ENCODE results near the gene TEX51.

The TEX51 gene

DNA sequence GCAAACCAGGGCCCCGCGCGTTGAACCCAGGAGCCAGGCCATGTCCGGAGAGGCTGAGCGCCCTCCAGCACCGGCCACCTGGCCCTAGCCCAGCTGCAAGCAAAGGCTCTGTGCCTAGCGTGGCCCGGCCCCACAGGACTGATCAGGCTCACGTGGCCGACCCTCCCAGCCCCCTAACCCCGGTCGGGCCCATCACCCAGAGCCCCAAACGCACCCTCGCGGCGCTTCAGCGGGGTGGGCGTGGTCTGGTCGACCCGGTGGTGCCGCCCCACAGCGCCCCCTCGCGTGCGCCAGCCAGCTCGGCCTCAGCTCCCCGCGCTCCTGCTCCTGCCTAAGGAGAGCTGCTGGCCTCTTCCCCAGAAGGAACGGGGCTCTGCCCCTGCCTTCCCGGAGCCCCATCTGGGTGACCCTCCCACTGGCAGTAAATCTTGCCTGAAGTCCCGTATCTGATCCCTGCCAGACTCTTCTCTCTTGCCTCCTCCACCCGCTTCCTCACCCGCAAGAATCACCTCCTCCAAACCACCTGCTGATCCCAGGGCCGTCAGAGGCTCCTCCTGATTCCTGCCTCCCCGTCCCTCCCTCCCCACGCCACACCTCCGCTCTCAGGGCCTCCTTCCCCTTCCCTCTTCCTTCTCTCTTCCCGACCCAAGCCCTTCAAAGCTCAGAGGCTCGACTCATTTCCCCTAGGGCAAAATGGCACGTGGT is 12.3 kb upstream of the TEX51 start:
- TF ChIP-seq, protein P1, sequence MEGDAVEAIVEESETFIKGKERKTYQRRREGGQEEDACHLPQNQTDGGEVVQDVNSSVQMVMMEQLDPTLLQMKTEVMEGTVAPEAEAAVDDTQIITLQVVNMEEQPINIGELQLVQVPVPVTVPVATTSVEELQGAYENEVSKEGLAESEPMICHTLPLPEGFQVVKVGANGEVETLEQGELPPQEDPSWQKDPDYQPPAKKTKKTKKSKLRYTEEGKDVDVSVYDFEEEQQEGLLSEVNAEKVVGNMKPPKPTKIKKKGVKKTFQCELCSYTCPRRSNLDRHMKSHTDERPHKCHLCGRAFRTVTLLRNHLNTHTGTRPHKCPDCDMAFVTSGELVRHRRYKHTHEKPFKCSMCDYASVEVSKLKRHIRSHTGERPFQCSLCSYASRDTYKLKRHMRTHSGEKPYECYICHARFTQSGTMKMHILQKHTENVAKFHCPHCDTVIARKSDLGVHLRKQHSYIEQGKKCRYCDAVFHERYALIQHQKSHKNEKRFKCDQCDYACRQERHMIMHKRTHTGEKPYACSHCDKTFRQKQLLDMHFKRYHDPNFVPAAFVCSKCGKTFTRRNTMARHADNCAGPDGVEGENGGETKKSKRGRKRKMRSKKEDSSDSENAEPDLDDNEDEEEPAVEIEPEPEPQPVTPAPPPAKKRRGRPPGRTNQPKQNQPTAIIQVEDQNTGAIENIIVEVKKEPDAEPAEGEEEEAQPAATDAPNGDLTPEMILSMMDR (IDR thresholded peaks at IDR 0.05), result no peak
- H3K27ac ChIP-seq, result no peak overlapping the region
- peak overlapping the region; percentile 53 for H3K4me3 ChIP-seq
- peak; percentile 50 for DNase-seq (ENCODE audit: low spot score)

DNA sequence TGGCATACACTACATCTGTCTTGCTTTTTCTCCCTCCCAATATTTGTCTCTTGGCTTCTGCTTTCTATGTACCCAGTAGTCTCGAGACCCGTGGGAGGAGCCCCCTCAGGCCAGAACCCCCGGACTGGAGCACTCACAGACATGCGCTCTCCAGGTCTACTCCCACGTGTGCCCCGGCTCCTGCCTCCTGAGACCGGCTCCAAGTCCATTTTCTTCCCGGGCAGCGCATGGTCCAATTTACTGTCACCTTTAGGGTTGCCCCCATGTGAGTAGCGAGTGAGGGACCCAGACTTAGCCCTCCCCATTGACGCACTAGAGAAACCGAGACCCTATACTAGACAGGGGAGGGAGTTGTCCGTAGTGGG is 11.8 kb upstream of the TEX51 start:
- TF ChIP-seq, protein P1 (IDR thresholded peaks at IDR 0.05), result no peak
- no peak for DNase-seq (ENCODE audit: low spot score)
- Histone ChIP-seq H3K4me3 (peak overlapping the region; percentile 53), H3K27ac (no peak overlapping the region)

DNA sequence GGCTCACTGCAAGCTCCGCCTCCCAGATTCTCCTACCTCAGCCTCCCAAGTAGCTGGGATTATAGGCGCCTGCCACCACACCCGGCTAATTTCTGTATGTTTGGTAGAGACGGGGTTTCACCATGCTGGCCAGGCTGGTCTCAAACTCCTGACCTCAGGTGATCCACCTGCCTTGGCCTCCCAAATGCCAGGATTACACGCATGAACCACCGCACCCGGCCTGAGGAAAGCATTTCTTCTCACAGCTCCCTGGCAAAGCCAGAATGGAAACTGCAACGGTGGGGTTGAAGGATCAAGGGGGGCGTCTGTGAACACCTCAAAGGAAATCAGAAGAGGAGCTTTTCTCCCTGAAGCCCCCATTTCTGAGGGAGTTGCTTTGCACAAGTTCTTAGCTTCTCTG is 11.2 kb upstream of the TEX51 start:
- Histone ChIP-seq H3K27ac (no peak overlapping the region), H3K4me3 (no peak overlapping the region)
- DNase-seq (ENCODE audit: low spot score), result peak; percentile 36
- TF ChIP-seq, protein P1 (IDR thresholded peaks at IDR 0.05), result no peak

DNA sequence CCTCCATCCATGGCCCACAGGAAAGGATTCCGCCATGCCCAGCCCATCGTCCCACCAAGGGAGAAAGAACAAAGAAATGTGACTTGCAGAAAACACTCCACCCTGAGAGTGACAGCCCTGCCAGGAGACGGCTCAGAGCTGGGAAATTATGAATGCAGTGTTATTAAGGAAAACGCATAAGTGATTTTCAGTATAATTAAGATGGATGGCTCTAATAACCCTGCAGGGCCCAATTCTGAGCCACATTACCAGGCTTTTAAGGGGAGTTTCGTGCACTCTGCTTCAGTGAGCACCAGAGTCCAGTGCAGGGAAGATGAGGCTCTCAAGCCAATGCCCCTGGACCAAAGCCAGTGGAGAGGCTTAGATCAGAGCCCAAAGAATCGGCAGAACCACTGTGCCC is 10.6 kb upstream of the TEX51 start:
- DNase-seq (ENCODE audit: low spot score), result peak; percentile 31

DNA sequence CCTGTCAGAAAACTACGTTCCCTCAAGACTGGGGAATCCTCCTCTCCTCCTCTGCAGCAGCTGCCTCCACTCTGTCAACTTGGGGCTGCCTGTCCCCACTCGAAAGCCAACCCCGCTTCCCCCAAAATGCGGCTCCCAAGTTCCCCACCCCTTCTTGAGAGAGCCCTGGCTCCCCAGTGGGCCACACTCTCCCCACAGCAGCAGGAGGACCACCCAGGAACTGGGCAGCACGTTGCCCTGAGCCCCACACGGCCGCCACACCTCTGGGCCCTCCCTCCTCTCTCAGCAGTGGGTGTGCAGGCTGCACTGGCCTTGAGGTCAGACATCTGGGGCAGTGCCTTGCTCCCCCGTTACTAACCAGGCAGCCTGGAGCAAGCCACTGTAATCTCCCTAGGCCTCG is 9.6 kb upstream of the TEX51 start:
- TF ChIP-seq, protein P1 (IDR thresholded peaks at IDR 0.05), result no peak
- Histone ChIP-seq H3K4me3 (no peak overlapping the region), H3K27ac (no peak overlapping the region)
- DNase-seq (ENCODE audit: low spot score), result peak; percentile 56

More for the DNA sequence above, 10.6 kb upstream of the TEX51 start:
- Histone ChIP-seq H3K27ac (no peak overlapping the region), H3K4me3 (no peak overlapping the region)
- TF ChIP-seq, protein P1 (IDR thresholded peaks at IDR 0.05), result no peak

- Histone ChIP-seq H3K27ac (no peak overlapping the region), H3K4me3 (no peak overlapping the region)
- TF ChIP-seq, protein P1 (IDR thresholded peaks at IDR 0.05), result no peak
- peak; percentile 26 for DNase-seq (ENCODE audit: low spot score)
These were observed 9.1 kb upstream of the TEX51 start for GRCh38 chr2:126889496-126890135.

GRCh38 chr2:126890136-126890510 is 8.6 kb upstream of the TEX51 start:
- DNase-seq (ENCODE audit: low spot score), result peak; percentile 31

More at GRCh38 chr2:126890136-126890510, 8.6 kb upstream of the TEX51 start:
- Histone ChIP-seq H3K4me3 (no peak overlapping the region), H3K27ac (no peak overlapping the region)
- TF ChIP-seq, protein P1 (IDR thresholded peaks at IDR 0.05), result no peak

All from coronary artery (tissue), 2 donors.